ENCODE data around the gene COMMD10.

The COMMD10 gene

GRCh38 chr5:116297296-116297814 lies 212.5 kb downstream of the COMMD10 start:
- DNase-seq: no peak

DNA sequence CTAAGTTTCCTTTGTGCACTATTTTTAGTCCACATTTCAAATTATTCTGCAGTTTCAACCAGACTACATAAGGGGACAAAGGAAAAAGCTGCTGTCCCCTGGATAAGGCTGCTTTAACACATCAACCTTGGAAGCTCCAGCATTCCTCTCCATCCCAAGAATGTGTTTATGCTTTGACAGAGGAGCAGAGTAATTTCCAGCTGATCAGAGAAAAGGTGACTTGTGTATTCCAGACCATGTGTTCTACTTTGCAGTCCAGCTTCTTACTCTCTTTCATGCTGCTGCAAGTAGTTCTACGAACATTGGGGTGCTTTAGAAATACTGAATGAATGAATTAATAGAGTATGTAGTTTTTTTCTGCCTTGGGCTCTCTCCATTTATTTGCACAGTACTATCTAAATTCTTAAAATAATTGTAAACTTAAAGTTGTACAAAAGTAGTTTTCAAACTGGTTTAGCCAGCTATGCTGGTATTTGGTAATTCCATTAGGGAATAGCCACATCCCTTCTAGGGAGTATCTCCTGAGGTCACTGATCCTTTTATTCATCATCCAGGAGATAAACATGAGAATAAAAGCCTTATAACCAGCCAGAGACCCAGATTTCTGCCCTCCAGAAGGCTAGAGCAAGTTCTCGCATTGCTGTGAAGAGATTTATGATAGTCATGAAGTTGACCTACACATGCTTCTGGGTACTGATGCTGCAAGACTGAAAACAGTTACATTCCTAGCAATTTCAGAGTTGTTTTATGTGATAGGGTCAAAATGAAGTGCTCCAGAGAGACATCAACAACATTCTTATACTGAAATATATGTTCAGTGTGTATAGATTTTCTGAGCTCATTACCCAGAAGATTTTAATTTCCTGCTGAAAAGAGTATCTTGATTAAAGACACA lies 215.2 kb downstream of the COMMD10 start:
- DNase-seq: no peak

GRCh38 chr5:116301110-116301509 lies 216.3 kb downstream of the COMMD10 start:
- DNase-seq: no peak

DNA sequence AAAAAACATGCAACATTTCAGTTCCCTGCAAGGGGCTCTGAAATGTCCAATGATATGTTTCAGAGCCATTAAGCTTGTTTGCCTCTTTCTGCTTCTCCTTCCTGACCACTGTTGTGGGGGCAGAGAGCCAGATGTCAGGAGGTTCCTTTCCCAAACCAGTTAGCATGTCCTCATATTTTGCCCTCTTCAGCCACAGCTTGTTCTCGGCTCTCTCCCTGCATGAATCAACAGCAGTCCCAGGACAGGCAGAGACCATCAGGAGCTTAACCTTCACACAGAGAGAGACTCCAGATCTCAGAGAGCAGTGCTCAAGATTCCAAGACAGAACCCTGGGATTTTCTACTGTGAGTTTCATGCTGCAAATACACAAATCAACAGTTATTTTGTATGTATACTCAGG lies 218.5 kb downstream of the COMMD10 start:
- DNase-seq: no peak

- DNase-seq: no peak
These were observed 219.0 kb downstream of the COMMD10 start for GRCh38 chr5:116303810-116304209.

DNA sequence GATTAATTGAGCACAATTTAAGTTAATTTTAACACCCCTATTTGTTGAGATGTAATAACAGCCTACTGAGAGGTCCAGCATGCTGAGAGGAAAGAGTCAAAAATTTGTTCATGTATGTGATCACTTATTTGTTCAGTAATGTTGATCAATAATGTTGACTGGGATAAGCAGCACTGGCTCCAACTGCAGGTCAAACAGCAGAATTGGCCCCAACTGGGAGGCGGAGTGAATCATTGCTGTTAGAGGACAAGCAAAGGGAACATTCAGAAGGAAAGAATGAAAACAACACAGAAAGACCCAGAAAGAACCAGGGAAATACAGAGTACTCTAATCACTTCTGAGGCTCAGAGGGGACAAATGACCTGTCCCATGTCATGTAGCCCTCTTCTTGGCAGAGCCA lies 221.1 kb downstream of the COMMD10 start:
- DNase-seq: no peak

DNA sequence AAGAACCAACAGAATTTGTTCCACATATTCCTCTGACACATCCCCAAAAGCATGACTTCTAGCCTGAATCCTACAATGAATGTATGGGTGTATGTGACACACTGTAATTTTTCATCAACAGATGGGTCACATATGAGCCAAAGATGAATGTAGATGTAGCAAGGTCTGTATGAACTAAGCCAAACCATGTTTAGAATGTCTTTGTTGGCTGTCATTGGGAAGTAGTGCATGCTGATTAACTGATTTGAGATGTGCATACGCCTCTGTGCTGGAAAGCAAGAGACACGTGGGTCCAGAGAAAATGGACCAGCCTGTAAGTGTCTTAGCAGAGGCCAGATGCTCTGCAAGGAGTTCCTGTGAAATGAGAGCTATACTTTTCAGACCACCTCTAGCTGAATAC lies 222.0 kb downstream of the COMMD10 start:
- no peak for DNase-seq

GRCh38 chr5:116308391-116308790 lies 223.6 kb downstream of the COMMD10 start:
- DNase-seq: no peak

DNA sequence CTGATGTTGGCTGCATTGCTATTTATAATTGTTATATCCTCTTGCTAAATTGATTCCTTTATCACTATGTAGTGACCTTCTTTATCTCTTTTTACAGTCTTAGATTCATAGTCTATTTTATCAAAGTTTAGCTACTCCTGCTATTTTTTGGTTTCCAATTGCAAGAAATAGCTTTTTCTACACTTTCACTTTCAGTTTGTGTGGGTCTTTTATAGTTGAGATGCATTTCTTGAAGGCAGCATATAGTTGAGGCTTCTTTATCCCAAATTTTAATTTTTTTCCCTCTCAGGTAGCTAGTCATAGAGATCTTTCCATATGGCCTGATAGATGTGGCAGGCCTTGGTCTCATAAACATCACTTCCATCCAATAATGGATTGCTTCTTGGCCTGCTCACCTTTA lies 228.5 kb downstream of the COMMD10 start:
- no peak for DNase-seq

- DNase-seq: peak; percentile 35
These were observed 230.7 kb downstream of the COMMD10 start for GRCh38 chr5:116315531-116315930.

- no peak for DNase-seq
These were observed 233.4 kb downstream of the COMMD10 start for GRCh38 chr5:116318091-116318854.

- DNase-seq: no peak
These were observed 235.7 kb downstream of the COMMD10 start for GRCh38 chr5:116320486-116320885.

DNA sequence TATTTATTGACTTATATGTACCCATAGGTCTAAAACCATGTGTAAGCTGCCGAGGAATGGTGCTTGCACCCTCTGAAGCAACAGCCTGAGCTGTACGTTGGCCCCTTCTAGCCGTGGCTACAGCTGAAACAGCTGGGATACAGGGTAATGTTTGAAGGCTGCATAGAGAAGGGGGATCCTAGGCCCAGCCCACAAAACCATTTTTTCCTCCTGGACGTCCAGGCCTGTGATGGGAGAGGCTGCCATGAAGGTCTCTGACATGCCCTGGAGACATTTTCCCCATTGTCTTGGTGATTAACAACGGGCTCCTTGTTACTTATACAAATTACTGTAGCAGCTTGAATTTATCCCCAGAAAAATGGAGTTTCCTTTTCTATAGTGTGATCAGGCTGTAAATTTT lies 244.7 kb downstream of the COMMD10 start:
- DNase-seq: no peak

DNA sequence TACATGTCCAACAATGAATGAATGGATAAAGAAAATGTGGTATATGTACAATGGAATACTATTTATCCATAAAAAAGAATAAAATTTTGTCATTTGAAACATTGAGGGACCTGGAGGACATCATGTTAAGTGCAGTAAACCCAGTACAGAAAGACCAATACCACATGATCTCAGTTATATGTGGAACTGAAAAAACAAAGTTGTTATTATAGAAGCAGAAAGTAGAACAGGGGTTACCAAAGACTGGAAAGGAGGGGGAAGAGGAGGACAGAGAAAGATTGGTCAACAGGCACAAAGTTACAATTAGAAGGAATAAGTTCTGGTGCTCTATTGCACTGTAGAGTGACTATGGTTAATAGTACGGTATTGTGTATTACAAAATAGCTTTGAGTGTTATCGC lies 256.0 kb downstream of the COMMD10 start:
- DNase-seq: no peak

Data from hematopoietic multipotent progenitor cell treated with erythropoietin and hydrocortisone succinate and interleukin-3 and kit ligand, for 8 days (in vitro differentiated cells).